GM13976 (cell line): Measurements from ENCODE around the gene PDK3.

ENCODE experiments used
- DNase-seq: peaks from one replicate; pipeline ENCODE4 v3.0.0; 2012; ENCODE audit warnings: low spot score
- in situ Hi-C: fragments of 300-500 bp; cut with MboI; formaldehyde crosslinking; loops from one replicate; pipeline ENCODE4 v1.12.0; 2022; ENCODE audit warnings: low sequenced_read_pairs, mixed read lengths, inconsistent platforms; ENCODE audit not compliant: unreplicated experiment
- TF ChIP-seq, protein P1 (sequence below): IDR thresholded peaks from 2 replicates; pipeline ENCODE4 v1.5.1; 2012; ENCODE audit warnings: borderline replicate concordance, mild to moderate bottlenecking; ENCODE audit not compliant: insufficient read depth; ENCODE audit errors: extremely low read depth, missing control alignments, control extremely low read depth

The PDK3 gene

DNA sequence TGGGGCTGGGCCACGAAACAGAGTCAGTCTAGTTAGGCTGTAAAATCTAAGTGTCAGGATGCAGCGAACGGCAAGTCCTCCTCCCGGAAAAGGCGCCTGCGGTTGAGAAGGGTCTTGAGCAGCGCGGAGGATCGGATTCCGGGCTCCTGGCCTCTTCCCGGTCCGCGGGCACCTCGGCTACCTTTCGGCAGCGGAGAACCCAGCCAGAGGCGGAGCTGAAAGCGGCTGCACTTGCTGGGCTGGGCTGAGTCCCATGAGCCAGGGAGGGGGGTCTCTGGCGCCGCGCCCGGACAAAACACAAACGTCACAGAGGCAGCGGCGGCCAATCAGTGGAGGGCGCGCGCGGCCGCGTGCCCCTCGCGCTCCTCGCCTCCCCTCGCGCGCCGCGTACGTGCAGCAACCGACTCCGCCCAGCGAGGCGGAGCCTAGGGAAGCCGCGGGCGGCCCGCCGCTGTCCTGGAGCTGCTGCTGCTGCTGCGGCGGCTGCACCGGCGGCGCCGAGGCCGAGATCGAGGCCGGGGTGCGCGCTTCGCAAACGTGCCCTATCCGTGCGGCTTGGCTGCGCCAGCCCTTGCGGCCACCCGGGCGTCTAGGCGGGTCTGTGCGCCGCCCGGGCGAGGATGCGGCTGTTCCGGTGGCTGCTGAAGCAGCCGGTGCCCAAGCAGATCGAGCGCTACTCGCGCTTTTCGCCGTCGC is at the start of gene PDK3:
Gene PDK3 (plus strand): TSS at position 451 of the 696 bp plus-strand sequence. CDS start 170 bp downstream, at position 621.
- in situ Hi-C loops: no loop called here
- TF ChIP-seq, protein P1, sequence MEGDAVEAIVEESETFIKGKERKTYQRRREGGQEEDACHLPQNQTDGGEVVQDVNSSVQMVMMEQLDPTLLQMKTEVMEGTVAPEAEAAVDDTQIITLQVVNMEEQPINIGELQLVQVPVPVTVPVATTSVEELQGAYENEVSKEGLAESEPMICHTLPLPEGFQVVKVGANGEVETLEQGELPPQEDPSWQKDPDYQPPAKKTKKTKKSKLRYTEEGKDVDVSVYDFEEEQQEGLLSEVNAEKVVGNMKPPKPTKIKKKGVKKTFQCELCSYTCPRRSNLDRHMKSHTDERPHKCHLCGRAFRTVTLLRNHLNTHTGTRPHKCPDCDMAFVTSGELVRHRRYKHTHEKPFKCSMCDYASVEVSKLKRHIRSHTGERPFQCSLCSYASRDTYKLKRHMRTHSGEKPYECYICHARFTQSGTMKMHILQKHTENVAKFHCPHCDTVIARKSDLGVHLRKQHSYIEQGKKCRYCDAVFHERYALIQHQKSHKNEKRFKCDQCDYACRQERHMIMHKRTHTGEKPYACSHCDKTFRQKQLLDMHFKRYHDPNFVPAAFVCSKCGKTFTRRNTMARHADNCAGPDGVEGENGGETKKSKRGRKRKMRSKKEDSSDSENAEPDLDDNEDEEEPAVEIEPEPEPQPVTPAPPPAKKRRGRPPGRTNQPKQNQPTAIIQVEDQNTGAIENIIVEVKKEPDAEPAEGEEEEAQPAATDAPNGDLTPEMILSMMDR: no peak
- DNase-seq: peak; percentile 88

DNA sequence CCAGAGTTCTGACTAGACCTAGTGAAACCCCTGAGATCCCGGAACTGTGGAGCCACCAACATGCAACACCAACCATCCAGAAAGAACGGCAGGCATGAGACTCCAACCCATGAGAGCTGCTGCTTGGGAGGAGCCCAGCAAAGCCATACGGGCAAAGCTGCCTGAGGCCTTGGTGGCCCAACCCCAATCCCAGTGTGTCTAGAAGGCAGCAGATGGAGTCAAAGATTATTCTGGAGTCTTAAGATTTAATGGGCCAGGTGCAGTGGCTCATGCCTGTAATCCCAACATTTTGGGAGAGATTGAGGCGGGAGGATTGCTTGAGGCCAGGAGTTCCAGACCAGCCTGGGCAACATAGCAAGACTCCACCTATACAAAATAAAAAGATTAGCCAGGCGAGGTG is 49.2 kb upstream of the PDK3 start:
- DNase-seq: no peak
- in situ Hi-C loops: no loop called here
- TF ChIP-seq, protein P1: no peak

DNA sequence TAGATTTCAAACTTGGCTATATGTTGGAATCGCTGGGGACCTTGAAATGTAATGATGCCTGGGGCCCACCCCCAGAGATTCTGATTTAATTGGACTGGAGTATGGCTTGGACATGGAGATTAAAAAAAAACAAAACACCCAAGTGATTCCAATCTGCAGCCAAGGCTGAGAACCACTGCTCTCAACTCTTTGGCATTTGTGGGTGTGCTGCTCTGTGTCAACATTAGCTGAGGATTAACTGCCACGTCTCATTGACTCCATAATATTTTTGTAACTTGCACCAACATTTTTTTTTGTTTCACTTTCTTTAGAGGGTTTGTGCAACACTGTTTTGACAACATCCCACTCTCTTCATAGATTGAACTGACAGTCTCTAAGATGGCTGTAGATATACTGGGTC is 41.1 kb upstream of the PDK3 start:
- in situ Hi-C loops: no loop called here
- TF ChIP-seq, protein P1: no peak
- DNase-seq: no peak

DNA sequence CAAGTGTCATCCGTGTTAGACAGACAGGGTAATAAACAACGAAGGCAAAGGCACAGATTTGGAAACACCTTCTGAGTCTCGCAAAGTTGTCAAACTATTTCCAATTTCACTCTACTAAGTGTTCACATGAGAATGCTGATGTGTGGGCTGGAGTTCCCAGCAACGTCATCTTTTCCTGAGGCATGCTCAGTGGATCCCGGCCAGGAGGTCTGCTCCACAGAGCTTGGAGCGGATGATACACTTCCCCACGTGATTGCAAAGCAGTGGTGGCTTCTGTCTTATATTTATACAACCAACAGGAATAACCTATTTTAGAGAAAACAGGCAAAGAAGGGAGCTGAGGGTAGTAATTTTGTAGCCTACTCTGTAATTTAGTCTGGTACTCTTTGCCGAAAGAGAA is 40.1 kb upstream of the PDK3 start:
- in situ Hi-C loops: no loop called here
- TF ChIP-seq, protein P1: no peak
- DNase-seq: no peak

GRCh38 chrX:24425806-24426205 is 39.3 kb upstream of the PDK3 start:
- TF ChIP-seq, protein P1: no peak
- DNase-seq: no peak
- in situ Hi-C loops: no loop called here

GRCh38 chrX:24426340-24426913 is 38.7 kb upstream of the PDK3 start:
- in situ Hi-C loops: no loop called here
- DNase-seq: no peak
- TF ChIP-seq, protein P1: no peak
